ENCODE measurements around the gene HPS1. TPM values are rescaled to one million over a fixed set of nuclear protein-coding genes. Genes with fewer than 3 reads are reported as not detected.

Gene HPS1
- 29.5 TPM for total RNA-seq

DNA sequence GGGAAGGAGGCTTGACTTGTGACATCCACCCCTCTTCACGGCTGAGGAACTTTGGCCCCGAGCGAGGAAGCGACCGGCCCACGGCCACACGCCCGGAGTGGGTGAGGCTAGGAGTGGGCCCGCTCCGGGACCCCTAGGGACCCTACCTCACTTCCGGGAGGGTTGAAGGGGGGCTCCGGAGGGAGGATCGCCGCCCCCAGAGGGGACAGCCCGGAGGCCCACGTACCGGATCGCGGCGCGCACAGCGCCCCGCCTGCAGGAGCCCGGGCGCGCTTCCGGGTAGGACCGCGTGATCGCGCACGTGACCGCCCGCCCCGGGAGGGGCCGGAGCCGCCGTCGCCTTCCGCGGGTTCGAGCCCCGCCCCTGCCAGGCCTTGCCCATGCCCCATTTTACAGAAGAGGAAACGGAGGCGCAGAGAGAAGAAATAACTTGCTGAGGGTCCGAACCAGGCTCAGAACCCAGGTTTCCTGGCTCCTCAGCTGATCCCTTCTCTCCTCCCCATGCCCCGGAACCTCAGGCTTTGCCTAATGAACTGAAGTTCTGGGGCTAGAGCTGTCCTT, at the start of gene HPS1:
TSS of gene HPS1 (minus strand) at position 275 of the 561 bp plus-strand sequence. CDS start 3,695 bp downstream, outside the sequence.

GRCh38 chr10:98414932-98415730, 31.6 kb downstream of the HPS1 start, which contains the start of gene PYROXD2:
TSS of gene PYROXD2 (minus strand) at chr10:98415182. CDS start at chr10:98415135, 47 bp downstream.

Small RNA genes within 50 kb of the gene (small RNA-seq; reads per million reads assigned to genes)
- gene MIR4685 (ENCODE audit: low replicate concordance), result not detected

Other genes with a start within 250 kb of the HPS1 start
- gene LOXL4, start 178.7 kb downstream of the HPS1 start, total RNA-seq, result 5.0 TPM
- 17.6 TPM for gene PYROXD2, start 31.8 kb downstream of the HPS1 start, total RNA-seq

Measured in metanephros (tissue), 2 donors.